VCaP (cell line): ENCODE measurements around the gene EIF4A3.

Experiments used
- H3K27ac ChIP-seq: fragments of 450-650 bp; 2 replicates; pipeline ENCODE4 v1.5.1; 2017
- CTCF ChIP-seq: fragments of 450-650 bp; conservative IDR thresholded peaks from 2 replicates; pipeline ENCODE4 v1.5.1; 2017; ENCODE audit warnings: mild to moderate bottlenecking, moderate library complexity

EIF4A3 gene

DNA sequence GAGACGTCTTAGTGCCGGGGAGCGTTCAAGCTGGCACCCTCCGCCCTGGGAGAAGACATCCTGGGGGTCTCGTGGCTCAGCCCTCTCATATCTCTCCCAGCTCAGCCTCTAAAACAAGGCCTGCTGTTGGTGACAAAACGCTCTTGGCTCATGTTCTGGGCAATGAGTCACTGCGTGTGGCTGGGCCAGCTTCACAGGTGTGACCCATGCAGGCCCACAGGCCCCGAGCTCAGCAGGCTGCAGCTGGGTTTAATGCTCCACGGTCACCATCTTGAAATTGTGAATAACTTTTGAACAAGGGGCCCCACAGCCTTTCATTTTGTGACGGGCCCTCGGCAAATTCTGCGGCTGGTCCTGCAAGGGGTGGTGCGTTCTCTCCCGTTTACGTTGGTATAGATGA, 23.1 kb downstream of the EIF4A3 start:
- H3K27ac ChIP-seq, result peak overlapping the region; percentile 38
- TF ChIP-seq CTCF, result no peak

- no peak for TF ChIP-seq CTCF
- H3K27ac ChIP-seq, result no peak overlapping the region
These were observed 23.9 kb downstream of the EIF4A3 start for GRCh38 chr17:80122926-80123505.

DNA sequence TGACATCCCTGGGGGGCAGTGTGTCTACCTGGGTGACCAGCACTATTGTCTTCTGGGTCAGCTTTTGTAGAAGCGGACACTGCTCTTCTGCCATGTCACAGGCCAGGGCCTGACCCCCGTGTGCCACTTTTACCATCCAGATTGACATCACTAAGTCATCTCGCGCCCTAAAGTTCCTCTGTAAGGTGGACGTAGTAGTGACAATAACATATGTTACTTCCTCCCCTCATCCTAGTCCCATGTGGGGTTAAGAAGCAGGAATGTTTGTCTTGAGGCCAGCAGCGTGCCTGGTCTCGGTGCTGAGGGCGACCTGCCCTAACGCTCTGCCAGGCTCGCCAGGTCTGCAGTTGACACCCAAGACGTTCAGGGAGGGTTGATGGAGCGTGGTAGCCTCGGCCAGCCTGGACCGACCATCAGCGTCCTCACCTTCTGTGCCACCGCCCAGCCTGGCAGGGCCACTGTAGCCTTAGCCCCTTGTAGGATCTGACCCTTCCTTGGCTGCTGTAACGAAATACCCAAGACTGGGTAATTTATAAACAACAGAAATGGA, 24.8 kb downstream of the EIF4A3 start:
- no peak overlapping the region for H3K27ac ChIP-seq
- no peak for TF ChIP-seq CTCF

DNA sequence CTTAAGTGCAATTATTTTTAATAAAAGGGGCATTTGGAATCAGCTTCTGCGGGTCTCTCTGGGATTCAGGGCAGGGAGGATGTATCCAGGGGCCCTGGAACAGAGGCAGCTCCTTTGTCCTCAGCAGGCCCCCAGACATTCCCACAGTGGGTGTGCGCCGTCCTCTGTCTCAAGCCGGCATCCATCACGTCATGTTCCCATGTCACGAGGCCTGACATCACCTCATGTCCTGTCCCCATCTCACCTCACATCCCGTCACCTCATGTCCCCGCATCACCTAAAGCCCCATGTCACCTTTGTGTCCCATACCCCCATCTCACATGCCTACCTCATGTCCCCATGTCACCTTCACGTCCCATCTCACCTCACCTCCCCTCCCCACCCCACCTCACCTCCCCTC, 27.1 kb downstream of the EIF4A3 start:
- no peak overlapping the region for H3K27ac ChIP-seq
- TF ChIP-seq CTCF, result no peak

- TF ChIP-seq CTCF, result no peak
- no peak overlapping the region for H3K27ac ChIP-seq
These were observed 27.6 kb downstream of the EIF4A3 start for GRCh38 chr17:80119271-80119791.

GRCh38 chr17:80118601-80119270, 28.2 kb downstream of the EIF4A3 start:
- no peak for TF ChIP-seq CTCF
- H3K27ac ChIP-seq, result no peak overlapping the region

GRCh38 chr17:80117491-80118401, 29.2 kb downstream of the EIF4A3 start:
- no peak overlapping the region for H3K27ac ChIP-seq
- no peak for TF ChIP-seq CTCF
